LNCaP clone FGC (cell line): ENCODE results near the gene ARFIP1.

Source experiments
- DNase-seq: peaks from one replicate; pipeline ENCODE4 v3.0.0-alpha.2; 2011; ENCODE audit warnings: low read depth
- H3K4me3 ChIP-seq: 2 replicates; pipeline ENCODE4 v1.5.1; 2011; ENCODE audit warnings: mild to moderate bottlenecking, low read depth, low read length, control low read depth
- CTCF ChIP-seq: IDR thresholded peaks from 2 replicates; pipeline ENCODE4 v1.5.1; 2012; ENCODE audit warnings: mild to moderate bottlenecking; ENCODE audit not compliant: control insufficient read depth, insufficient read depth; ENCODE audit errors: extremely low read depth

Gene ARFIP1

GRCh38 chr4:152785639-152786615, 6.2 kb downstream of the ARFIP1 start:
- TF ChIP-seq CTCF, result no peak

GRCh38 chr4:152786627-152787026, 6.9 kb downstream of the ARFIP1 start:
- no peak for TF ChIP-seq CTCF
- DNase-seq, result no peak
- no peak overlapping the region for H3K4me3 ChIP-seq

More at GRCh38 chr4:152785639-152786615, 6.2 kb downstream of the ARFIP1 start:
- no peak overlapping the region for H3K4me3 ChIP-seq
- no peak for DNase-seq

- no peak overlapping the region for H3K4me3 ChIP-seq
- TF ChIP-seq CTCF, result no peak
- no peak for DNase-seq
Measured at GRCh38 chr4:152795891-152796290, 16.1 kb downstream of the ARFIP1 start.

GRCh38 chr4:152803541-152803940, 23.8 kb downstream of the ARFIP1 start:
- no peak for DNase-seq
- TF ChIP-seq CTCF, result no peak
- H3K4me3 ChIP-seq, result no peak overlapping the region

- no peak overlapping the region for H3K4me3 ChIP-seq
- DNase-seq, result no peak
- TF ChIP-seq CTCF, result no peak
Measured at GRCh38 chr4:152805071-152805650, 25.4 kb downstream of the ARFIP1 start.

GRCh38 chr4:152805818-152806217, 26.1 kb downstream of the ARFIP1 start:
- no peak for TF ChIP-seq CTCF
- H3K4me3 ChIP-seq, result no peak overlapping the region
- no peak for DNase-seq
